ENCODE data around the gene ANTKMT.

ANTKMT gene

DNA sequence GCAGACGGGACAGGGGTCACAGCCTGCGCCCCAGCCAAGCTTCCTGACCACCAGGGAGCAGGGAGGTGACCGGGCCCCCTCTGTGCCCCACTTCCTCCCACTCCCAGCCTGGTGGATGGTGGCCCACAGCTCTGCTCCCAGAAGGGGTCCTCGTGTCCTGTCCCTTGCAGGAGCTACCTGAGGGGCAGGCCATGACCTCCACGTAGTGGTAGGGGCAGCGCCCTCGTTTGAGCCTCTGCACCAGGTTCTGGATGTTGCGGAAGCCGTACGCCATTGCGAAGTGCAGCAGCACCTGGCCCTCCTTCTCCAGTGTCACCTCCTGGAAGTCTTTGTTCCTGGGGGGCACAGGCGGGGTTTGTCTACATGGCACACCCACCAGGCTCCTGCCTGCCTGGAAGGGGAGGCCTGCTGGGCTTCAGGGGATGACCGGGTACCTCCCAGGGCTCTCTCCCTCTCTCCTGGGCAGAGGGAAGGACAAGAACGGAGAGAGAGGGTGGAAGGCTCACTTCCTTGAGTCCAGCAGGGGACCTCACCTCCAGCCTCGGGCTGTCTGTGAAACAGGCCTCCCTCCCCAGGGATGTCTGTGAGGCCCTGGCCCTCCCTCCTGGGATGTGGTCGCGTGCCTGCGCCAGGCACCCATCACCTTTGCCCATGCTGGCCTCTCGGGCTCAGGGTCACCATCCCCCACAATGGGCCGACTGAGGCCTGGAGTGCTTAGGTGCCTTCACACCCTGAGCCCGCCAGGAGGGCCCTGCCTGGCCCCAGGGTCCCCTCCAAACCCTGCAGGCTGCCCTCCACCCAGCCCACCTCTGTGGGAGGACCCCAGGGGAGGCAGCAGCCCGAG, 9.9 kb downstream of the ANTKMT start:
- TF ChIP-seq, protein P1, sequence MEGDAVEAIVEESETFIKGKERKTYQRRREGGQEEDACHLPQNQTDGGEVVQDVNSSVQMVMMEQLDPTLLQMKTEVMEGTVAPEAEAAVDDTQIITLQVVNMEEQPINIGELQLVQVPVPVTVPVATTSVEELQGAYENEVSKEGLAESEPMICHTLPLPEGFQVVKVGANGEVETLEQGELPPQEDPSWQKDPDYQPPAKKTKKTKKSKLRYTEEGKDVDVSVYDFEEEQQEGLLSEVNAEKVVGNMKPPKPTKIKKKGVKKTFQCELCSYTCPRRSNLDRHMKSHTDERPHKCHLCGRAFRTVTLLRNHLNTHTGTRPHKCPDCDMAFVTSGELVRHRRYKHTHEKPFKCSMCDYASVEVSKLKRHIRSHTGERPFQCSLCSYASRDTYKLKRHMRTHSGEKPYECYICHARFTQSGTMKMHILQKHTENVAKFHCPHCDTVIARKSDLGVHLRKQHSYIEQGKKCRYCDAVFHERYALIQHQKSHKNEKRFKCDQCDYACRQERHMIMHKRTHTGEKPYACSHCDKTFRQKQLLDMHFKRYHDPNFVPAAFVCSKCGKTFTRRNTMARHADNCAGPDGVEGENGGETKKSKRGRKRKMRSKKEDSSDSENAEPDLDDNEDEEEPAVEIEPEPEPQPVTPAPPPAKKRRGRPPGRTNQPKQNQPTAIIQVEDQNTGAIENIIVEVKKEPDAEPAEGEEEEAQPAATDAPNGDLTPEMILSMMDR (IDR thresholded peaks at IDR 0.05; ENCODE audit: insufficient read depth, low read depth, low read length, missing control alignments): no peak
- H3K4me3 ChIP-seq (ENCODE audit: low read depth, low read length): no peak overlapping the region
- peak; percentile 9 for DNase-seq (ENCODE audit: low read depth)

DNA sequence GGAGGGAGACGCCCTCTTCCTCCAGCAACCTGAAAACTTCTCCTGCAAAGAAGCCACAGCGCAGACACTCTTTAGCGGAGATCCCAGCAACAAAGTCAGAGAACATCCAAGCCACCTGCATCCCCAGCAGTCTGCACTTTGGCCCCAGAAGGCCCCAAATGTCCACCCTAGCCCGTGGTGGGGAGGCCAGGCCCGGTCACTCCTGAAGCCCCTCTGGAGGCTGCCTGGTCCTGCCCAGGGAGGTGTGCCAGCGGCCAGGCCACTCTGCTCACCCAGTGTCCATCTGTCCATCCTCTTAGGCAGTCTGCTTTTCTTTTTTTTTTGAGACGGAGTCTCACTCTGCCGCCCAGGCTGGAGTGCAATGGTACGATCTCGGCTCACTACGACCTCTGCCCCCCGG, 11.4 kb downstream of the ANTKMT start:
- H3K4me3 ChIP-seq (ENCODE audit: low read depth, low read length): no peak overlapping the region
- TF ChIP-seq, protein P1 (IDR thresholded peaks at IDR 0.05; ENCODE audit: insufficient read depth, low read depth, low read length, missing control alignments): no peak
- no peak for DNase-seq (ENCODE audit: low read depth)

DNA sequence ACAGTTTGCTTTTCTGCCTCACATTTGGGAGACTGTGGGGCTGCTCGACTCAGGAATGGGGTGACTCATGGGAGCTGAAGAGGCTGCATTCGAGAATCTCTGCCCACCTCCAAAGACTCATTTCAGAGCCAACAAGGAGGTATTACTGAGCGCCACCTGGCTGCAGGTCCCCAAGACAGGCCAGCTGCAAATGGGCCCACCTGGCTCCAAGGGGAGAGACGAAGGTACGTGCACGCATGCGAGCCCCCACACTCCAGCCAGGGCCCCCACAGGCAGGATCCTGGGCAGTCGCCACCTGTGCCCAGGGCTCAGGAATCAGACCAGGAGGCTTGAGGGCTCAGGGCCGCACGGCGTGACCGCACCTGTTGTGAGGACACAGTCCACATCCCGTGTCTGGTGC, 12.0 kb downstream of the ANTKMT start:
- DNase-seq (ENCODE audit: low read depth): no peak
- H3K4me3 ChIP-seq (ENCODE audit: low read depth, low read length): no peak overlapping the region
- TF ChIP-seq, protein P1 (IDR thresholded peaks at IDR 0.05; ENCODE audit: insufficient read depth, low read depth, low read length, missing control alignments): no peak

DNA sequence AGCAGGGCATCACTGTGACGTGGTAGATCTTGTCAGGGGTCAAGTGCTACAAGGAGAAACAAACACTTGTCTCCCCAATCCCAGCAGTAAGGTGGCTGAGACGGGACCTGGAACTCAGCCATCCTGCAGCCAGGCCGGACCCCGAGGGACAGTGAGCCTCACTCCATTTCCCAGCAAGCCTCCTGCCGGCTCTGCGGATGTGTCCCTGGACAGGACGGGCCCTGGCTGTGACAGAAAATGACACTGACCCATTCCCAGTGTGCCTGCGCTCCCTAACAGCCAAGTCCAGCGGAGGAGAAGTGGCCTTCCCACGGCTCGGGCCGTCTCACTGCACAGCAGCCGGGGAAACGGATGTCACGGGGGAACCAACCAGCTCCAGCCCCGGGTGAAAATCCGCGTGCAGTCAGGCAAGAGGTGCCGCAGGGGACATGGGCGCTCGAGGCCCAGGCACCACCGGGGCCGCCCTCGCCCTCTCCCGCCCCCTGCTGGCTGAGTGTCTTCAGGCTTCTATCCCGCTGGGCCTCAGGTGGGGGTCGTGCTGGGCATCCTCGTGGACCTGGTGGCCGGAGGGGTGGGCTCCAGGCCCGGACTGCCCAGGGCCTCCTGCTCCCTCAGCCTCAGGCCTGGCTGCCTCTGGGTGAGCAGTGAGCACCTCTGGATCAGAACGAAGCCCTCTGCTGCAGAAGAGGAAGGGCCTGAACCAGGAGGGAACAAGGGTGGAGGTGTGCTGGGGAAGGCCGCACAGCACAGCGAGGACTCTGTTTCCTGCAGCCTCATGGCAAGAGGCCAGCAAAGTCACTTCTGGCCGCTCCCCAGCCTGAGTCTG, 12.6 kb downstream of the ANTKMT start:
- peak; percentile 18 for DNase-seq (ENCODE audit: low read depth)
- H3K4me3 ChIP-seq (ENCODE audit: low read depth, low read length): no peak overlapping the region
- TF ChIP-seq, protein P1 (IDR thresholded peaks at IDR 0.05; ENCODE audit: insufficient read depth, low read depth, low read length, missing control alignments): peak; percentile 38

DNA sequence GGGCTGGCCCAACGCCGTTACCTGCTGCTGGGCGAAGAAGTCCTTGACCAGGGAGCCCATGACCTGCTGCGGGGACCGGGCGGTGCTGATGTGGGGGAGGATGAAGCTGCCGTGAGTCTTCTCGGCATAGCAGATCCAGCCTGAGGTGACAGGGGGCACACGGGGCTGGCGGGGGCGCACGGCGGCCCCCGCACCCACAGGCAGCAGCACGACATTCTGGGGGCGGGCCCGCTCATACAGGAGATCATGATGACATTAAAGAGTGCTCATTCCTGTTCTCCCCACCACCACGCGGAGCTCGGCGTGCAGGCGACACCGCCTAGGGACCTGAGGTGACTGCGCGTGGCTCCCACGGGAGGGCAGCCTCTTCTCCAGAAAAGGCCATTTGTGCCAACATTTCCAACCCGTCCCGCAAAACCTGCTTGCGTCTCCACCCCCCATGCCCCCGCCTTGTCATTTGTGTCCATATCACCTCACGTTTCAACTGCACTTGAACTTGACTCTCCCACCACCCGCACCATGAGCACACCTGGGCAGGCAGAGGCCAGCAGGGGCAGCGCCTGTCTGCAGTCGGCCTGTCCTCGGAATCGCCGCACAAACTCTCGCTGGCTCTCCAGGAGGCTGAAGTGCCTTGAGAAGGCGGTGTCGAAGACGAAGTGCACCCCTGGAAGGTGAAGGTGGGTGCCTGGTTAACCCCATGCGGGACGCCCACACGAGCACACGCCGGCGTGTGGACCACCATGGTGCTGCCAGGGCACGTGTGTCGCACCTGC, 13.4 kb downstream of the ANTKMT start:
- no peak for DNase-seq (ENCODE audit: low read depth)
- H3K4me3 ChIP-seq (ENCODE audit: low read depth, low read length): no peak overlapping the region
- TF ChIP-seq, protein P1 (IDR thresholded peaks at IDR 0.05; ENCODE audit: insufficient read depth, low read depth, low read length, missing control alignments): no peak

DNA sequence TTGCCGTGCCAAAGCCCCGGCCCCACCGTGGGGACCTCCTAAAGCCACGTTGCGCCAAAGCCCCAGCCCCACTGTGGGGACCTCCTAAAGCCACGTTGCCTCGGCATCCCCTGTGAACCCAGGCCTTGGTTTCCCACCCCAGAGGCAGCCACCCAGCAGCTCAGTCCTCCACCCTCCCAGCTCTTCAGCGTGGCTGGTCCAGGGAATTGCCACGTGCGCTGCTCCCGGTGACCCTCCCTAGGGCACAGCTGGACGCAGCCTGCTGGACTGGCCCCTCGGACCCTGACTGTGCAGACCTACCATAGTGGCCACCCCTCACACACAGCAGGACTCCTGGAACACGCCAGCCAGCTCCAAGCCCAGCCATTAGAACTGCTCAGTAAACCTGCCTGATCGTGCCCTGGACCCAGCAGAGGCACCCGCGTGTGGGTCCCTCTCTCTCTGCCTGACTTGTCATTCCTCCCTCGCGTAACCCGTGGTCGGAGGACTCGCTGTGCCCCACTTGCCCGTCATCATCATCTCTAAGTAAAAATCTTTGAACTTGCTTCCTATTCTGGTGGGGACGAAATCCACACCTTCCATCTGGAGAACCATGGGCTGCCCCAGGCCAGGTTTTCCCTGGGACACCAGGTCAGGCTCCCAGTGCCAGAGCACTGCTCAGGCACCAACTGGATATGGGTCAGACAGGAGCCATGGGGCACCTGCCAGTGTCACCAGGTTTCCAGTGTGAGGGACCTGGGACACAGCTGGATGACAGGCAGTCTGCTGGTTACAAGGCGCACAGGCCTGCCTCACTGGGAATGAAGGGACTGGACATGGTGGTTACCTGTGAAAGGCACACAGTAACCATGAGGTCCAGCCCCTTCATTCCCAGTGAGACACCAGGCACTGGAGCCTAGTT, 14.3 kb downstream of the ANTKMT start:
- no peak for DNase-seq (ENCODE audit: low read depth)
- TF ChIP-seq, protein P1 (IDR thresholded peaks at IDR 0.05; ENCODE audit: insufficient read depth, low read depth, low read length, missing control alignments): no peak
- H3K4me3 ChIP-seq (ENCODE audit: low read depth, low read length): no peak overlapping the region
